Gastroesophageal sphincter (tissue), 4 donors: Measurements from ENCODE around the gene SLC6A1. TPM values are rescaled to one million over a fixed set of nuclear protein-coding genes. Genes with fewer than 3 reads are reported as not detected.

Experiments used
- ATAC-seq: fragments of 150-250 bp; one replicate; pipeline ENCODE4 v1.9.1; 2016; ENCODE audit warnings: mild to moderate bottlenecking, moderate library complexity
- H3K27ac ChIP-seq, 4 donors: fragments of 200-600 bp; sonication (generic) in 3 of 4; 1 replicate in 3 of 4; 2 replicates in 1 of 4; pipeline ENCODE4 v1.5.1; 2016 to 2019
- H3K27me3 ChIP-seq: fragments of 200-600 bp; sonication (generic); one replicate; pipeline ENCODE4 v1.5.1; 2019
- H3K36me3 ChIP-seq, 2 donors: fragments of 200-600 bp; sonication (generic); one replicate each; pipeline ENCODE4 v1.5.1; 2019; ENCODE audit warnings: control low read depth in 1 of 2
- H3K4me1 ChIP-seq, 3 donors: fragments of 200-600 bp; sonication (generic); 1 replicate in 2 of 3; 2 replicates in 1 of 3; pipeline ENCODE4 v1.5.1; 2016 to 2019; ENCODE audit warnings: control low read depth in 2 of 3
- H3K4me3 ChIP-seq, 2 donors: fragments of 200-600 bp; sonication (generic); one replicate each; pipeline ENCODE4 v1.5.1; 2019; ENCODE audit warnings: mild to moderate bottlenecking in 1 of 2, moderate library complexity in 1 of 2
- H3K9me3 ChIP-seq, 3 donors: fragments of 200-600 bp; sonication (generic); one replicate each; pipeline ENCODE4 v1.5.1; 2017 to 2019; ENCODE audit warnings: control low read depth in 2 of 3
- EP300 ChIP-seq: sonication (generic); formaldehyde crosslinking; IDR thresholded peaks from one replicate; pipeline ENCODE4 v1.6.1; 2017; ENCODE audit warnings: antibody characterized with exemption, mild to moderate bottlenecking
- POLR2A ChIP-seq, 2 donors: fragments of 450-650 bp; IDR thresholded peaks; one replicate each; pipeline ENCODE4 v1.6.1; 2017; ENCODE audit warnings: antibody characterized with exemption in 2 of 2, mild to moderate bottlenecking in 2 of 2, moderate library complexity in 1 of 2
- POLR2AphosphoS5 ChIP-seq: sonication (generic); formaldehyde crosslinking; IDR thresholded peaks from one replicate; pipeline ENCODE4 v1.6.1; 2017; ENCODE audit warnings: antibody characterized with exemption
- WGBS, 2 donors: methylation state at CpG; one replicate each; pipeline ENCODE4 v1.1.5; 2018; ENCODE audit warnings: low coverage in 1 of 2; 5-methylcytosine and 5-hydroxymethylcytosine counted together
- total RNA-seq, 4 donors: library from RNA; depleted of rRNA; stranded (reverse); fragments of >200 nt; gene quantifications; one replicate each; pipeline ENCODE4 v1.1.0, GENCODE V29; 2016
- TF ChIP-seq, protein P1 (sequence below), 4 experiments: fragments of 200-600 bp in 2 of 4; fragments of 450-650 bp in 2 of 4; sonication (generic) in 1 of 4; IDR thresholded peaks; one replicate each; pipeline ENCODE4 v1.5.1; 2017 to 2019; ENCODE audit warnings: antibody characterized with exemption in 4 of 4, mild to moderate bottlenecking in 2 of 4, moderate library complexity in 2 of 4

Gene SLC6A1
- total RNA-seq, 4 donors from 2014 or later, result 0.62 to 2.5 (median 0.67) TPM; not detected in 1

DNA sequence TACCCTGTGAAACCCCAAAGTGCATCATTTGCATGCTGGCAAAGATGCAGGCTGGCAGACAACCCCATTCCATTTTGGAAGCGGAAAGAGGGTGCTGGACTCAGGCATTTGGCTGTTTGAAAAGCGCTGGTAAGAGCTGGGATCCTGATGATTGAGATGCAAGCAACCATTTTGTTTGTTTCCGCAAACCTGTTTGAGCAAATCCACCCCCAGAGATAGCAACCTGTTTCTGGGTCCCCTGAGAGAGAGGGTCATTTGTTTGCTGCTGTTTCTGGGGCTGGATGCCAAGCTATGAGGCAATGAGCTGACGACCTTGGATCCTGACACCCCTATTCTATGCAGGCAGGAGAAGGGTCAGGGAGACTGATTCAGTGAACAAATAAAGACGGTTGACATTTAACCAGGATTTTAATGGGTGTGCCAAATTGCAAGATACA lies 9.8 kb downstream of the SLC6A1 start:
- no peak overlapping the region for H3K4me3 ChIP-seq
- H3K27ac ChIP-seq, result no peak overlapping the region
- no peaks in the 10 kb centered on the region for H3K9me3 ChIP-seq
- WGBS, 2 donors, result 27 to 42% methylated on average over 3 of the region's 5 CpGs
- no peaks in the 10 kb centered on the region for H3K4me1 ChIP-seq
- H3K27me3 ChIP-seq, result peaks cover 54% of the 10 kb centered on the region
- no peak for ATAC-seq
- TF ChIP-seq POLR2AphosphoS5, result no peak
- H3K36me3 ChIP-seq, result no peaks in the 10 kb centered on the region

DNA sequence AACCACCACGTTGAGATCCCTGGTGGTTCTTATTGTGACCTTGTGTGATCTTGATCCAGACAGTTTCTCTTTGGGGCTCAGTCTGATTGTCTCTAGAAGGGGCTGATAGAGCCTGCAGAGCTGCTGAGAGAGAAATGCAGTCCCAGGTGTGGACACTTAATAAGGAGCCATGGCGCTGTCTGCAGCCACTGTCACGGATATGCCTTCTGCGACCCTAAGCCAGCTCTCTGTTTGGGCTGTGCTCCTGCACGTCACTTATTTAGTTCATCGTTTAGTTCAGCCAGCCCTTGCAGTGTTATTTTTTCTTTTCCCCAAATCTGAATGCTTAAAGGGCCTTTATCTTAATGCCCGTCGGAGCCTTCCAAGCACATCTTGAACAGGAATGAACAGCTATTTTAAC lies 12.0 kb downstream of the SLC6A1 start:
- peaks cover 42% of the 10 kb centered on the region for H3K27me3 ChIP-seq
- no peak overlapping the region for H3K27ac ChIP-seq
- H3K4me1 ChIP-seq, result no peaks in the 10 kb centered on the region
- no peaks in the 10 kb centered on the region for H3K36me3 ChIP-seq
- TF ChIP-seq POLR2A (IDR thresholded peaks at IDR 0.05) (no peak), POLR2AphosphoS5 (no peak), EP300 (no peak)
- TF ChIP-seq, protein P1, sequence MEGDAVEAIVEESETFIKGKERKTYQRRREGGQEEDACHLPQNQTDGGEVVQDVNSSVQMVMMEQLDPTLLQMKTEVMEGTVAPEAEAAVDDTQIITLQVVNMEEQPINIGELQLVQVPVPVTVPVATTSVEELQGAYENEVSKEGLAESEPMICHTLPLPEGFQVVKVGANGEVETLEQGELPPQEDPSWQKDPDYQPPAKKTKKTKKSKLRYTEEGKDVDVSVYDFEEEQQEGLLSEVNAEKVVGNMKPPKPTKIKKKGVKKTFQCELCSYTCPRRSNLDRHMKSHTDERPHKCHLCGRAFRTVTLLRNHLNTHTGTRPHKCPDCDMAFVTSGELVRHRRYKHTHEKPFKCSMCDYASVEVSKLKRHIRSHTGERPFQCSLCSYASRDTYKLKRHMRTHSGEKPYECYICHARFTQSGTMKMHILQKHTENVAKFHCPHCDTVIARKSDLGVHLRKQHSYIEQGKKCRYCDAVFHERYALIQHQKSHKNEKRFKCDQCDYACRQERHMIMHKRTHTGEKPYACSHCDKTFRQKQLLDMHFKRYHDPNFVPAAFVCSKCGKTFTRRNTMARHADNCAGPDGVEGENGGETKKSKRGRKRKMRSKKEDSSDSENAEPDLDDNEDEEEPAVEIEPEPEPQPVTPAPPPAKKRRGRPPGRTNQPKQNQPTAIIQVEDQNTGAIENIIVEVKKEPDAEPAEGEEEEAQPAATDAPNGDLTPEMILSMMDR (IDR thresholded peaks at IDR 0.05), result no peak
- no peaks in the 10 kb centered on the region for H3K9me3 ChIP-seq
- 0 to 50% methylated on average over 1 of the region's 8 CpGs for WGBS, 2 donors
- no peak overlapping the region for H3K4me3 ChIP-seq
- ATAC-seq, result no peak

DNA sequence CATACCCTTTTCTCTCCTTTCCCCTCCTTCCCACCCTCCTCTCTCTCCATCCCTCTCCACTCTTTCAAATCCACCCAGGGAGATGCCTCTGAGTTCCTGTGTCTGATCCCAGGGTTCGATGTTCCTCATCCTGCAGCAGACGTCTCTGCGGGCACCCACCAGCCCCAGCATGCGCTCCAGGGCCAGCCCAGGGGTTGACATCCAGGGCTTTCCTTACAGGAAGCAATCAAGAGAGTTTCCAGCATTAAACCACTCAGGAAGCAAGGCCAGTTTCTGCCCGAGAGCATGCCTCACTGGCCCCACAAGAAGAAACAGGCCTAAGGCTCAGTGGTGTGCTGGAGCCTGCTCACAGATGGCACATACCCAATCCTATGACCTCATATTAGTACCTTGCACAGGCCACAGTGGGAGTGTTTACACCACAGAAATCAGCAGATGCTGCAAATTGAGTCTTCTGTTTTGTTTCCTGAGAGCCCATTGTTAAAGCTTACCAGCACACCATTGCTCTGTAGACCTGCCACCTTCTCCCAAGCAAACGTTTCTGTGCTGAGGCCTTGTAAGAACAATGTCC lies 13.2 kb downstream of the SLC6A1 start:
- Histone ChIP-seq H3K36me3 (no peaks in the 10 kb centered on the region), H3K4me1 (no peaks in the 10 kb centered on the region), H3K9me3 (no peaks in the 10 kb centered on the region), H3K4me3 (no peak overlapping the region), H3K27ac (no peak overlapping the region), H3K27me3 (peaks cover 32% of the 10 kb centered on the region)
- 40 to 43% methylated on average over 1 of the region's 6 CpGs for WGBS, 2 donors
- TF ChIP-seq POLR2A (IDR thresholded peaks at IDR 0.05), result no peak
- no peak for ATAC-seq

DNA sequence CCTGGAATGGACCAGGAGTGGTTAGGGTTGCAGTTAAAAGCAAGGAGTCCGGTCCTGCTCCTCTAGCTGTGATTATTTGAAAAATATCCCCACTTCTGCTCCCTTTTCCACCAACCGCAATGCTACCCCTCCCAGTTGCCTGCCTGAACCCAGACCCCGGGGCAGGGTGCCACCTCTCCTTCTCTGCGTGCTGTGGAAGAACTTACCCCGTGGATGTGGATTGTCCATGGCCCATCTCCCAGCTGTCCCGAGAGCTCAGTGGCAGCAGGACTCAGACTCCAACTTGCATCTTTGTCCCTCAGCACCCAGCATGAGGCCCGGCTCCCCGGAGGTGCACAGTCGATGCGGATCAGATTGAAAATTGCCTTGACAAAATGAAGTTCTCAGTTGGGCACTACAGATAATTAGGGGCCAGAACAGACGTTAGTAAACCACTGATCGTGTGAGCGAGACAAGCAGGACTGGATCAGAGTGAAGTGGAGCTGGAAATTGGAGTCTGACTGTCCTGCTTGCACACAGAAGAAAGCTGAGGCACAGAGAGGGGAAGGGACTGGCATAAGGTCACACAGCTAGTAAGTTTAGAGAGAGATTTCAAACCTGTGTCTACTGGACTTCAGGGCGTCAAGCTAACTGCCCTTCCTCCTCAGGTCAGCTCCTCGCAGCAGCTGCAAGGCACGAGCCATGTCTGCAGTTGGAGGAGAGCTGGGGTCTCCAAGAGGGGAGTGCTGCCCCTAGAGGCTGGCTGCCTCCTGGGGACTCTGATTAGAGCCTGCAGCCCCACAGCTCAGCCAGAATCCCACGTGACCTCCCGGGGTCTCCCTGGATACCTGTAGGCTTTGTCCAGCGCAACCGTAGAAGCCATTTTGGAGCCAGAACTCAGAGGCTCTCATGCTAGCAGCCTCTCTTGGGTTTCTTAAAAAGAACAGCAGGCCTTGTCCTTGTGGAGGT lies 14.7 kb downstream of the SLC6A1 start:
- TF ChIP-seq POLR2A (IDR thresholded peaks at IDR 0.05), result no peak
- TF ChIP-seq EP300, result no peak
- TF ChIP-seq, protein P1 (IDR thresholded peaks at IDR 0.05), result no peak
- TF ChIP-seq POLR2AphosphoS5, result no peak
- peaks cover 24% of the 10 kb centered on the region for H3K27me3 ChIP-seq
- no peaks in the 10 kb centered on the region for H3K9me3 ChIP-seq
- no peak overlapping the region for H3K4me3 ChIP-seq
- H3K4me1 ChIP-seq, result no peaks in the 10 kb centered on the region
- no peaks in the 10 kb centered on the region for H3K36me3 ChIP-seq
- 42 to 100% methylated on average over 3 to 7 of the region's 20 CpGs for WGBS, 2 donors
- no peak for ATAC-seq
- H3K27ac ChIP-seq, result no peak overlapping the region

DNA sequence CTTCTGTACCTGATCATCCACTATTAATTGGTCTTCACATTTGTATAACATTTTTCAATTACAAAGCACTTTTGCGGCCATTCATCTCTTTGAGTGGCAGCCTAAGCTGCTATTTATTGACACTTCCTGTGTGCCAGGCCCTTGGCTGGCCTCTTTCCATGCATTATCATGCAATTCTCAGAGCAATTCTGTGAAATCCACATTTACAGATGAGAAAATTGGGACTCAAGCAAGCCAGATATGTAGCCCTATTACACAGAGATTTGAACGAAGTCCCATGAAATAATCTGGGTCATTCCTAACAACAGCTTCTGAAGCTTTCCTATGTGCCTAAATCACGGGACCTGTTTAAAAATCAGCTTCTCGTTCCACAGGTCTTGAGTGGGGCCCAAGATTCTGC lies 17.4 kb downstream of the SLC6A1 start:
- peaks cover 28% of the 10 kb centered on the region for H3K27me3 ChIP-seq
- WGBS, 2 donors, result 87 to 90% methylated on average over 2 to 4 of the region's 4 CpGs
- no peak overlapping the region for H3K27ac ChIP-seq
- no peak overlapping the region for H3K4me3 ChIP-seq
- no peak for ATAC-seq
- TF ChIP-seq POLR2A (IDR thresholded peaks at IDR 0.05) (no peak), EP300 (no peak), POLR2AphosphoS5 (no peak)
- TF ChIP-seq, protein P1 (IDR thresholded peaks at IDR 0.05), result no peak
- H3K9me3 ChIP-seq, result no peaks in the 10 kb centered on the region
- H3K4me1 ChIP-seq, result no peaks in the 10 kb centered on the region
- no peaks in the 10 kb centered on the region for H3K36me3 ChIP-seq
